Prostate gland (tissue), 2 donors: Measurements from ENCODE around the gene CTCF.

Experiments used
- CTCF ChIP-seq, 4 experiments: fragments of 200-600 bp in 2 of 4; fragments of 450-650 bp in 2 of 4; sonication (generic) in 2 of 4; IDR thresholded peaks; 1 replicate in 3 of 4; 2 replicates in 1 of 4; pipeline ENCODE4 v1.5.1; 2016 to 2019; ENCODE audit warnings: antibody characterized with exemption in 4 of 4, mild to moderate bottlenecking in 2 of 4, moderate library complexity in 2 of 4
- POLR2AphosphoS5 ChIP-seq: sonication (generic); formaldehyde crosslinking; IDR thresholded peaks from one replicate; pipeline ENCODE4 v1.6.1; 2017; ENCODE audit warnings: antibody characterized with exemption

- TF ChIP-seq CTCF (IDR thresholded peaks at IDR 0.05) (no peak), POLR2AphosphoS5 (no peak)
Observed at GRCh38 chr16:67667453-67667816, 105.1 kb downstream of the CTCF start.
